ENCODE measurements around the gene MIB2. TPM values are rescaled to one million over a fixed set of nuclear protein-coding genes. Genes with fewer than 3 reads are reported as not detected.

Gene MIB2
- total RNA-seq, 3 donors from 2014 or later = 37.4 to 40.3 (median 37.7) TPM

- H3K9me3 Mint-ChIP-seq = no peaks in the 10 kb centered on the region
- ATAC-seq (no peak), DNase-seq (no peak)
- H3K36me3 Mint-ChIP-seq (ENCODE audit: insufficient read depth) = no peaks in the 10 kb centered on the region
- no peaks in the 10 kb centered on the region for H3K27me3 Mint-ChIP-seq (ENCODE audit: low read depth)
- H3K4me1 Mint-ChIP-seq (ENCODE audit: low read depth) = peaks cover 4% of the 10 kb centered on the region
- no peak overlapping the region for H3K4me3 Mint-ChIP-seq
These were observed 9.4 kb downstream of the MIB2 start for GRCh38 chr1:1624443-1625403.

DNA sequence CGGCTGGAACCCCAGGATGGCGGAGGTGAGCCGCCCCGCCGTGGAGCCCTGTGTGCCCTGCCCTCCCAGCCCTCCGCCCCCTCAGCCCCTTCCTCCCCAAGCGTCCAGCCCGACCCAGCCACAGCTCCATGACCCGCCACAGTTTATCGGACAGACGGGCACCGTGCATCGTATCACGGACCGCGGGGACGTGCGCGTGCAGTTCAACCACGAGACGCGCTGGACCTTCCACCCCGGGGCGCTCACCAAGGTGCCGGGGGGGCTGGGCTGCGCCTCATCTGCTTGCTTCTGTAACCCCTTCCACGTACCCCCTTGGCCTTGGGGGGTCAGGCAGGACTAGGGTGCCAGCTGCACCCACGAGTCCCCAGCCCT is 10.1 kb downstream of the MIB2 start:
- H3K36me3 Mint-ChIP-seq (ENCODE audit: insufficient read depth) = no peaks in the 10 kb centered on the region
- ATAC-seq (no peak), DNase-seq (no peak)
- H3K9me3 Mint-ChIP-seq = no peaks in the 10 kb centered on the region
- peaks cover 2% of the 10 kb centered on the region for H3K27me3 Mint-ChIP-seq (ENCODE audit: low read depth)
- peaks cover 6% of the 10 kb centered on the region for H3K4me1 Mint-ChIP-seq (ENCODE audit: low read depth)
- H3K4me3 Mint-ChIP-seq = no peak overlapping the region

DNA sequence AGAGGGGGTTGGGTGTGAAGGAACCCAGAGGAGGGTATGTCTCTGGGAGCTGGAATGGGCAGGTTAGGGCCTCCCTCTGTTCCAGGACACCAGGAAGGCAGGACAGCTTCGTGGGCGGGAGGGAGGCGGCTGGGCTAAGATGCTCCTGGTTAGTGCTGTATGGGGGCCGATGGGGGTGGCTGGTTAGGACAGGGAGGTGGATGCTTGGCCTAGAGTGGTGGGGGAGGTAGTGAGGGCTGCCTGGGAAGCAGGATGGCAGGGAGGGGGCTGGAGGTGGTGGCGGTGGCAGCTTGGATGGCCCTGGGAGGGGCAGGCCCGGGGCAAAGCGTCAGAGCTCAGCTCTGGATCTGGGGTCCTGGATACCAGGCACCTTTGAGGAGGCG is 10.5 kb downstream of the MIB2 start:
- Mint-ChIP-seq H3K9me3 (no peaks in the 10 kb centered on the region), H3K36me3 (ENCODE audit: insufficient read depth) (no peaks in the 10 kb centered on the region), H3K27me3 (ENCODE audit: low read depth) (peaks cover 2% of the 10 kb centered on the region), H3K4me1 (ENCODE audit: low read depth) (peaks cover 6% of the 10 kb centered on the region), H3K4me3 (no peak overlapping the region)
- no peak for ATAC-seq
- DNase-seq = no peak

DNA sequence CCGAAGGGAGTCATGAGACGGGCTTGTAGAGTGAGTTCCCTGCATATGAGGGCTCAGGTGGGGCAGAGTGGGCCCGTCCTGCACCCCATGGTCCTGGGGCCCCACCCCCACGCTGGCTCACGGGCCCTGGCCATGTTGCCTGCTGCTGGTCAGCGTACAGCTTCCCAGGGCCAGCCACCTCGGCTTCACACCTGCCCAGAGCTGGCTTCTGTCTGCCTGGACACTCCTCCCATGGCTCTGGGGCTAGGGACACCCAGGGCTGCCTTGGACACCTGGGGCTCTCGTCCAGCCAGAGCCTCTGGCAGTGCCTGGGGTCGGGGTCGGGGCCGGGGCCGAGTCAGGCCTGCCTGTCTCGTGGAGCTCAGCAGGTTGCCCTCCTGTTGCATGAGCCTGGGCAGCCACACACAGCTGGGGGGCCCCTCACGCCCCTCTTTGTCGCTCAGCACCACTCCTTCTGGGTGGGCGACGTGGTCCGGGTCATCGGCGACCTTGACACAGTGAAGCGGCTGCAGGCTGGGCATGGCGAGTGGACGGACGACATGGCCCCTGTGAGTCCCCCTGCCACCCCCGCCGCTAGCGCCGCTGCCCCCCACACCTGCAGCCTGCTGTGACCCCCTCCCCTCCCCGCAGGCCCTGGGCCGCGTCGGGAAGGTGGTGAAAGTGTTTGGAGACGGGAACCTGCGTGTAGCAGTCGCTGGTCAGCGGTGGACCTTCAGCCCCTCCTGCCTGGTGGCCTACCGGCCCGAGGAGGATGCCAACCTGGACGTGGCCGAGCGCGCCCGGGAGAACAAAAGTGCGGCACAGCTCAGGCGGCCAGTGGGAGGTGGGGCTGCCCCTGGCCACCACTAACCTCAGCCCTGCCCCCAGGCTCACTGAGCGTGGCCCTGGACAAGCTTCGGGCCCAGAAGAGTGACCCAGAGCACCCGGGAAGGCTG is 11.2 kb downstream of the MIB2 start:
- Mint-ChIP-seq H3K27me3 (ENCODE audit: low read depth) (peaks cover 2% of the 10 kb centered on the region), H3K36me3 (ENCODE audit: insufficient read depth) (no peaks in the 10 kb centered on the region), H3K4me1 (ENCODE audit: low read depth) (peaks cover 6% of the 10 kb centered on the region), H3K9me3 (no peaks in the 10 kb centered on the region), H3K4me3 (no peak overlapping the region)
- no peak for DNase-seq
- ATAC-seq = no peak

DNA sequence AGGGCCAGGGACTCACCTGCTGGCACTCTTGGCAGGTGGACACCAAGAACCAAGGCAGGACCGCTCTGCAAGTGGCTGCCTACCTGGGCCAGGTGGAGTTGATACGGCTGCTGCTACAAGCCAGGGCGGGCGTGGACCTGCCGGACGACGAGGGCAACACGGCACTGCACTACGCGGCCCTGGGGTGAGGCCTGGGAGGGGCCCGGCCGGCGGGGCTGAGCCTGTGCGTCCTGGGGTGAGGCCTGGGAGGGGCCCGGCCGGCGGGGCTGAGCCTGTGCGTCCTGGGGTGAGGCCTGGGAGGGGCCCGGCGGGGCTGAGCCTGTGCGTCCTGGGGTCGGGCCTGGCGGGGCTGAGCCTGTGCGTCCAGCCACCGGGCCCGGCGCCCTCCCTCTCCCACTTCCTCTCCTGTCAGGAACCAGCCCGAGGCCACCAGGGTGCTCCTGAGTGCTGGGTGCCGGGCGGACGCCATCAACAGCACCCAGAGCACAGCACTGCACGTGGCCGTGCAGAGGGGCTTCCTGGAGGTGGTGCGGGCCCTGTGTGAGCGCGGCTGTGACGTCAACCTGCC is 12.0 kb downstream of the MIB2 start:
- H3K9me3 Mint-ChIP-seq = no peaks in the 10 kb centered on the region
- H3K4me1 Mint-ChIP-seq (ENCODE audit: low read depth) = peaks cover 8% of the 10 kb centered on the region
- H3K4me3 Mint-ChIP-seq = no peak overlapping the region
- DNase-seq (no peak), ATAC-seq (no peak)
- H3K36me3 Mint-ChIP-seq (ENCODE audit: insufficient read depth) = no peaks in the 10 kb centered on the region
- peaks cover 4% of the 10 kb centered on the region for H3K27me3 Mint-ChIP-seq (ENCODE audit: low read depth)

DNA sequence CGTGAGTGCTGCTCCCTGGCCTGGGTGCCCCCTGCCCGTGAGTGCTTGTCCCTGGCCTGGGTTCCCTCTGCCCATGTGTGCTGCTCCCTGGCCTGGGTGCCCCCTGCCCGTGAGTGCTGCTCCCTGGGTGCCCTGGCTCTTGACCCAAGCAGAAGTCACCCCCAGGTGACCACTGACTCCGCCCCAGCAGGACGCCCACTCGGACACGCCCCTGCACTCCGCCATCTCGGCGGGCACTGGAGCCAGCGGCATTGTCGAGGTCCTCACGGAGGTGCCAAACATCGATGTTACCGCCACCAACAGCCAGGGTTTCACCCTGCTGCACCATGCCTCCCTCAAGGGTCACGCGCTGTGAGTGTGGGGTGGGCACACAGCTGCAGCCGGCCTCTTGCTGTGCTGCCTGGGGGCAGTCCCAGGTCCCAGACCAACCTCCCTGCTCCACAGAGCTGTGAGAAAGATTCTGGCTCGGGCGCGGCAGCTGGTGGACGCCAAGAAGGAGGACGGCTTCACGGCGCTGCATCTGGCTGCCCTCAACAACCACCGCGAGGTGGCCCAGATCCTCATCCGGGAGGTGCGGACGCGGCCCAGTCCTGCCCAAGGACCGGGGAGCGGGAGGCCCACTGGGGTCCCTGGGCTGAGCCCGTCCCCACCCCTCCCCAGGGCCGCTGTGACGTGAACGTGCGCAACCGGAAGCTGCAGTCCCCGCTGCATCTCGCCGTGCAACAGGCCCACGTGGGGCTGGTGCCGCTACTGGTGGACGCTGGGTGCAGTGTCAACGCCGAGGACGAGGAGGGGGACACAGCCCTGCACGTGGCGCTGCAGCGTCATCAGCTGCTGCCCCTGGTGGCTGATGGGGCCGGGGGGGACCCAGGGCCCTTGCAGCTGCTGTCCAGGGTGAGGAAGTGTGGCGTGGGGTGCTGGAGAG is 12.8 kb downstream of the MIB2 start:
- Mint-ChIP-seq H3K27me3 (ENCODE audit: low read depth) (peaks cover 4% of the 10 kb centered on the region), H3K36me3 (ENCODE audit: insufficient read depth) (no peaks in the 10 kb centered on the region), H3K4me3 (peak overlapping the region; percentile 26), H3K4me1 (ENCODE audit: low read depth) (peaks cover 4% of the 10 kb centered on the region), H3K9me3 (no peaks in the 10 kb centered on the region)
- no peak for ATAC-seq
- DNase-seq = no peak

DNA sequence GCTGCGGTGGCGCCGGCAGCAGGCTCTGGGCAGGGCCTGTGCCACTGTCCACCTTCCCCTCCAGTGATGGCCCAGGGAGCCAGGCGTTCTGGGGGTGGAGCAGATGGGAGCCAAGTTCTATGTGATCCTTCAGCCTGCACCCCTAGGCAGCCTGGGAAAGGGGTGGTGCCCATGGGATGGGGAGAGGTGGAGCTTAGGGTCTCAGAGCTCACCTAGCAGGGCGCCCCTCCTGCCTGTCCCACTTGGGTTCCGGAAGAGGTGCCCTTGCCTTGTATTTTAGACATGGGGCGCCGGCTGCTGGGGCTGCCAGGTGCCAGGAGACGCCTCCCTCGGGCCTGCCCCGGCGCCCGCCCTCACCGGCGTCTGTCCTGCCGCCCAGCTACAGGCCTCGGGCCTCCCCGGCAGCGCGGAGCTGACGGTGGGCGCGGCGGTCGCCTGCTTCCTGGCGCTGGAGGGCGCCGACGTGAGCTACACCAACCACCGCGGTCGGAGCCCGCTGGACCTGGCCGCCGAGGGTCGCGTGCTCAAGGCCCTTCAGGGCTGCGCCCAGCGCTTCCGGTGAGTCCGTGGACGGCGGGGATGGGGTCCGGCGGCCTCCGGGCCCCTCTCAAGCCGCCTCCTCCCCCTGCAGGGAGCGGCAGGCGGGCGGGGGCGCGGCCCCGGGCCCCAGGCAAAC is 13.6 kb downstream of the MIB2 start:
- ATAC-seq (peak; percentile 13 to 20), DNase-seq (no peak)
- H3K4me1 Mint-ChIP-seq (ENCODE audit: low read depth) = peaks cover 4% of the 10 kb centered on the region
- peak overlapping the region; percentile 26 for H3K4me3 Mint-ChIP-seq
- H3K36me3 Mint-ChIP-seq (ENCODE audit: insufficient read depth) = no peaks in the 10 kb centered on the region
- H3K9me3 Mint-ChIP-seq = no peaks in the 10 kb centered on the region
- H3K27me3 Mint-ChIP-seq (ENCODE audit: low read depth) = peaks cover 4% of the 10 kb centered on the region

DNA sequence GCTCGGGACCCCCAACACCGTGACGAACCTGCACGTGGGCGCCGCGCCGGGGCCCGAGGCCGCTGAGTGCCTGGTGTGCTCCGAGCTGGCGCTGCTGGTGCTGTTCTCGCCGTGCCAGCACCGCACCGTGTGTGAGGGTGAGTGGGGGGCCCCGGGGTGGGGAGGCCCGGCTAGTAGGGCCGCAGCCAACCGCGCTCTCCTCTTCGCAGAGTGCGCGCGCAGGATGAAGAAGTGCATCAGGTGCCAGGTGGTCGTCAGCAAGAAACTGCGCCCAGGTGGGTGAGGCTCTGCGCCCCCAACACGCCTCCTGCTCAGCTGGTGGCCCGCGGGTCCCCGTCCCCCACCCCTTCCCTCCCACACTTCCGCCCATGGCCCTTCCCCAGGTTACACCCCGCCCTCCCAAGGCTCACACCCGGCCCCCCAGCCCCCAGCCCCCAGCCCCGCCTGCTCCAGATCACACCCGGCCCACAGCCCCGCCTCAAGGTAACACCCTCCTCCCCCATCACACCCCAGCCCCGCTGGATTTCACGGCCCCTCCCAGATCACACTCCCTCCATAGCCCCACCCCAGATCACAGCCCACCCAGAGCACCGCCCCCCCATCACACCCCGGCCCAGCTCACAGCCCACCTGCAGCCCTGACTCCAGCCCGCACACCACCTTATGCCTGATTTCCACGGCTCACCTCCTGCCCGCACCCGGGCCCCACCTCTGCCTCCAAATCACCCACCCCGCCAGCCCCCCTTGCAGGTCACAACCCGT is 14.3 kb downstream of the MIB2 start:
- no peaks in the 10 kb centered on the region for H3K9me3 Mint-ChIP-seq
- H3K4me3 Mint-ChIP-seq = peak overlapping the region; percentile 63
- H3K36me3 Mint-ChIP-seq (ENCODE audit: insufficient read depth) = no peaks in the 10 kb centered on the region
- DNase-seq (peak; percentile 69), ATAC-seq (peak; percentile 38 to 51)
- H3K4me1 Mint-ChIP-seq (ENCODE audit: low read depth) = peaks cover 4% of the 10 kb centered on the region
- peaks cover 4% of the 10 kb centered on the region for H3K27me3 Mint-ChIP-seq (ENCODE audit: low read depth)

GRCh38 chr1:1630191-1630964 is 15.1 kb downstream of the MIB2 start:
- DNase-seq (peak; percentile 92), ATAC-seq (peak; percentile 71 to 74)
- Mint-ChIP-seq H3K27me3 (ENCODE audit: low read depth) (peaks cover 4% of the 10 kb centered on the region), H3K36me3 (ENCODE audit: insufficient read depth) (no peaks in the 10 kb centered on the region), H3K9me3 (no peaks in the 10 kb centered on the region), H3K4me3 (peak overlapping the region; percentile 80), H3K4me1 (ENCODE audit: low read depth) (peaks cover 4% of the 10 kb centered on the region)

DNA sequence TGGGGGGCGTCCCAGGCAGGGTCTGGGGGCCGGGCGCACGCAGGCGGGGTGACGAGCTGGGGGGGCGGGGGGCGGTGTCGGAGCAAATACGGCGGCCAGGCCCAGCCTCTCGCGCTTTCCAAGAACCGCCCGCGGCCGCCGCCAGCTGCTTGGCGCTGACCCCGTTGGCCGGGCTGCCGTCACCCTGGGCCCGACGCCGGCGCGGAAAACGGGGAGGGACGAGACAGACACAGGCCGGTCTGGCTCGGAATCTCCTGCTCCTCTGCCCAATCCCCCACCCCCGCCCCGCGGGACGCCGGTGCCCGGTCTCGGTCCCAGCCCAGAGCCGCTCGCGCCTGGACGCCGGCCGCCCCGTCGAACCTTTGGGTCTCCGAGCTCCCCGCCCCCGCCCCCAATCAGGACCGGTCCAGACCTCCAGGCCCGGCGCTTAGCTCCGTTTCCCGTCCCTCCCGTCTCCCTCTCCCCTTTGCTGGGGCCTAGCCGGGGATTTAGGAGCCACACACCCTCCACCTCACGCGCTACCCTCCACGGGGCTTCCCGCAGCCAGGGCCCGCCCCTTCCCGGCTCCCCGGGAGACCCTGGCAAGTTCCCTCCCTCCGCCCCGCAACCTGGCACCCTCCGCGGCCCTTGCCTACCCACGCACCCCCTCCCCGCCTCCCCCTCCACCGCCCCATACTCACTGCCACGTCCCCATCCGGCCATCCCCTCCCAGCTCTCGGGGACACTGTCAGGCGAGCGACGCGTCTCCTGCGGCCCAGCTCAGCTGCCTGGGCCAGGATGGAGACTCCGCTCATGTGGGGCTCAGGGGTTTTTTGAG is 15.9 kb downstream of the MIB2 start:
- Mint-ChIP-seq H3K36me3 (ENCODE audit: insufficient read depth) (no peaks in the 10 kb centered on the region), H3K4me3 (peak overlapping the region; percentile 58), H3K4me1 (ENCODE audit: low read depth) (peaks cover 4% of the 10 kb centered on the region), H3K27me3 (ENCODE audit: low read depth) (peaks cover 4% of the 10 kb centered on the region), H3K9me3 (no peaks in the 10 kb centered on the region)
- no peak for ATAC-seq
- no peak for DNase-seq

DNA sequence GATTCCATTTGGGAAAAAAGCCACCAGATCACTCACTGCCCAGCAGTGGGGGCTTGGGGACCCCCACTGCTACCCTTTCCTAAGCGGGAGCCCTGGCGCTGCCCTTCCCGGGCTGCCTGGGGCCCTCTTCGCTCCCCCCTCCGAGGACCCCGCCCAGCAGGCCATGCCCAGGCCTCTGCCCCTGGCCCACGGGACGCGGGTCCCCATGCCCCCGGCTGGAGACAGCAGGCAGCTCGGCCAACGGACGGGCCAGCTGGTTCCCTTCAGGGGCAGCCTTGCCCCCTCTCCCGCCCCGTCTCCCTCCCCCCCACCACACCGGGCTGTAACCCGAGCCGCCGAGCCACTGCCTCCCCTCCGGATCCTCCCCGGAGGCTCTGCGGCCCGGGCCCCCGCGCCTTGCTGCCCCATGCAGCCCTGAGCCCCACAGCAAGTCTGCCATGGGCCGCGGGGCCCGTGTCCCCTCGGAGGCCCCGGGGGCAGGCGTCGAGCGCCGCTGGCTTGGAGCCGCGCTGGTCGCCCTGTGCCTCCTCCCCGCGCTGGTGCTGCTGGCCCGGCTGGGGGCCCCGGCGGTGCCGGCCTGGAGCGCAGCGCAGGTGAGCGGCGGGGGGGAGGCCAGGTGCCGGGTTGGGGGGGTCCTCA is 16.6 kb downstream of the MIB2 start, which contains the start of gene MMP23B:
Gene MMP23B, plus strand, starts transcription at position 392 of the 639 bp plus-strand sequence. Its CDS starts 46 bp downstream, at position 438.
- H3K9me3 Mint-ChIP-seq = no peaks in the 10 kb centered on the region
- no peaks in the 10 kb centered on the region for H3K36me3 Mint-ChIP-seq (ENCODE audit: insufficient read depth)
- peak within 1 kb of the TSS; percentile 58 for H3K4me3 Mint-ChIP-seq
- H3K27me3 Mint-ChIP-seq (ENCODE audit: low read depth) = peaks cover 4% of the 10 kb centered on the region
- H3K4me1 Mint-ChIP-seq (ENCODE audit: low read depth) = peaks cover 4% of the 10 kb centered on the region
- no peak for DNase-seq
- no peak for ATAC-seq
